Right lobe of liver (tissue), 6 donors: ENCODE data around the gene APCDD1. TPM values are rescaled to one million over a fixed set of nuclear protein-coding genes. Genes with fewer than 3 reads are reported as not detected.
A peak's percentile ranks its signal among the peaks of the same experiment; 100 is the strongest.

Experiments used
- ATAC-seq, 4 donors: fragments of 200-7000 bp; cut with Tn5 transposase; one replicate each; pipeline ENCODE4 v1.9.1; 2020; ENCODE audit warnings: mild to moderate bottlenecking in 4 of 4, moderate library complexity in 4 of 4
- DNase-seq, 3 donors: peaks; one replicate each; pipeline ENCODE4 v3.0.0-alpha.2; 2020
- H3K27ac ChIP-seq, 3 donors: fragments of 200-600 bp; one replicate each; pipeline ENCODE4 v1.8.0; 2022
- H3K27me3 ChIP-seq, 2 donors: fragments of 200-600 bp; one replicate each; pipeline ENCODE4 v1.8.0; 2022
- H3K36me3 ChIP-seq, 4 donors: fragments of 200-600 bp; sonication (generic) in 1 of 4; one replicate each; pipeline versions ENCODE4 v1.5.1 to v1.8.0; 2017 to 2022; ENCODE audit warnings: control low read depth in 1 of 4
- H3K4me1 ChIP-seq, 4 donors: fragments of 200-600 bp; sonication (generic) in 1 of 4; one replicate each; pipeline versions ENCODE4 v1.5.1 to v1.8.0; 2017 to 2022; ENCODE audit warnings: control low read depth in 1 of 4
- H3K4me3 ChIP-seq, 3 donors: fragments of 200-600 bp; one replicate each; pipeline ENCODE4 v1.8.0; 2022
- H3K9me3 ChIP-seq, 4 donors: fragments of 200-600 bp; sonication (generic) in 1 of 4; one replicate each; pipeline versions ENCODE4 v1.5.1 to v1.8.0; 2017 to 2022; ENCODE audit warnings: control low read depth in 1 of 4
- POLR2A ChIP-seq: fragments of 450-650 bp; IDR thresholded peaks from one replicate; pipeline ENCODE4 v1.6.1; 2017; ENCODE audit warnings: antibody characterized with exemption, mild to moderate bottlenecking
- WGBS: methylation state at CpG from one replicate; pipeline ENCODE4 v1.1.6; 2018; ENCODE audit warnings: low coverage, low lambda C conversion rate; ENCODE audit not compliant: insufficient coverage; ENCODE audit errors: missing lambda C conversion rate; 5-methylcytosine and 5-hydroxymethylcytosine counted together
- intact Hi-C, 2 donors: fragments of 100-400 bp; cut with DNase I; formaldehyde crosslinking; loops; one replicate each; pipeline versions ENCODE4 v1.11.2 to v1.14.1; 2022
- total RNA-seq, 6 experiments: library from RNA; depleted of rRNA in 2 of 6; stranded (reverse); fragments of >200 nt in 2 of 6; fragmentation: NEBNext Ultra II Directional in 3 of 6; extraction: Animal tissue kit (Norgen Biotek cat#: 25700) in 3 of 6; gene quantifications; one replicate each; pipeline versions ENCODE4 v1.1.0 to v1.2.4, GENCODE V29; 2016 to 2023
- TF ChIP-seq, protein P1 (sequence below), 4 donors: fragments of 200-600 bp in 3 of 4; fragments of 450-650 bp in 1 of 4; IDR thresholded peaks; one replicate each; pipeline versions ENCODE4 v1.5.1 to v1.8.0; 2016 to 2022; ENCODE audit warnings: antibody characterized with exemption in 4 of 4, mild to moderate bottlenecking in 2 of 4
- donor health status: DM: no; HTN: yes; CAD: no.
- donor health status: DM: no; HTN: no; CAD: no.
- donor health status: DM: no; HTN: no; CAD: no.
- donor health status: DM: no; HTN: yes; CAD: no.
- donor health status: DM: no; HTN: yes; CAD: no.

Gene APCDD1
- total RNA-seq, 6 experiments from 2014 or later: 0.42 to 2.7 (median 0.71) TPM

DNA sequence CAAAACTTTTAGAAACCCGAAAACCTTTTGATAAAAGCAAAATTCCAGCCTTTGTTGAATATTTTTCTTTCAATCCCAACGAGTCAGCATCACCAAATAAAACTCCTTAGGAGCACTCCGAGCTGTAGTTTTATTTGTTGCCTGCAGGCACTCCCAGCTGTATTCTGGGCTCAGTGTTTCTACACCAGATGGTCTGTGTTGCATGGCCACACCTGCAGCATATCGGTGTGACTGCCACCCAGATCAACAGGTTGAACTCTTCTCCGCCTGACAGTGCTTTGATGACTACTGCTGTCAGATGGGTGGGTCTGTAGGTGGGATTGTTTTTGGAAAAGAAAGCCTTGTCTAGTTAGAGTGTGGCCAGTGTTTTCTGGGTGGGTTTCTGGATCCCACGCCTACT, 32.7 kb downstream of the APCDD1 start:
- no peaks in the 10 kb centered on the region for H3K27me3 ChIP-seq
- no peaks in the 10 kb centered on the region for H3K36me3 ChIP-seq
- ATAC-seq (no peak), DNase-seq (no peak)
- no peak overlapping the region for H3K4me3 ChIP-seq
- no peaks in the 10 kb centered on the region for H3K9me3 ChIP-seq
- intact Hi-C loops: no loop called here
- no peak for TF ChIP-seq POLR2A
- no peak overlapping the region for H3K27ac ChIP-seq
- no peaks in the 10 kb centered on the region for H3K4me1 ChIP-seq
- 67% methylated on average over 5 of the region's 6 CpGs for WGBS

DNA sequence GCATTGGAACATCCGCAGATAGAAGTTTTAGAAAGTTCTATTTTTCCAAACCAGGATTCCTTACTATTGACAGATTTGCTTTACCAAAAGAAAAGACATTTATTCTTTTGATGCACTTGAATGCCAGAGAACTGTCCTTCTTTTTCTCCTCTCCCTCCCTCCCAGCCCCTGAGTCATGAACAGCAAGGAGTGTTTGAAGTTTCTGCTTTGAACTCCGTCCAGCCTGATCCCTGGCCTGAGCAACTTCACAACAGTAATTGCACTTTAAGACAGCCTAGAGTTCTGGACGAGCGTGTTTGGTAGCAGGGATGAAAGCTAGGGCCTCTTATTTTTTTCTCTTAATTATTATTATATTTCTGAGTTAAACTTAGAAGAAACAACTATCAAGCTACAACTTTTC, 33.6 kb downstream of the APCDD1 start:
- ATAC-seq: no peak
- Histone ChIP-seq H3K27me3 (no peaks in the 10 kb centered on the region), H3K36me3 (no peaks in the 10 kb centered on the region), H3K4me3 (no peak overlapping the region), H3K27ac (no peak overlapping the region), H3K9me3 (no peaks in the 10 kb centered on the region), H3K4me1 (no peaks in the 10 kb centered on the region)
- WGBS: 27% methylated on average over 3 of the region's 4 CpGs
- intact Hi-C loops: no loop called here
- TF ChIP-seq, protein P1, sequence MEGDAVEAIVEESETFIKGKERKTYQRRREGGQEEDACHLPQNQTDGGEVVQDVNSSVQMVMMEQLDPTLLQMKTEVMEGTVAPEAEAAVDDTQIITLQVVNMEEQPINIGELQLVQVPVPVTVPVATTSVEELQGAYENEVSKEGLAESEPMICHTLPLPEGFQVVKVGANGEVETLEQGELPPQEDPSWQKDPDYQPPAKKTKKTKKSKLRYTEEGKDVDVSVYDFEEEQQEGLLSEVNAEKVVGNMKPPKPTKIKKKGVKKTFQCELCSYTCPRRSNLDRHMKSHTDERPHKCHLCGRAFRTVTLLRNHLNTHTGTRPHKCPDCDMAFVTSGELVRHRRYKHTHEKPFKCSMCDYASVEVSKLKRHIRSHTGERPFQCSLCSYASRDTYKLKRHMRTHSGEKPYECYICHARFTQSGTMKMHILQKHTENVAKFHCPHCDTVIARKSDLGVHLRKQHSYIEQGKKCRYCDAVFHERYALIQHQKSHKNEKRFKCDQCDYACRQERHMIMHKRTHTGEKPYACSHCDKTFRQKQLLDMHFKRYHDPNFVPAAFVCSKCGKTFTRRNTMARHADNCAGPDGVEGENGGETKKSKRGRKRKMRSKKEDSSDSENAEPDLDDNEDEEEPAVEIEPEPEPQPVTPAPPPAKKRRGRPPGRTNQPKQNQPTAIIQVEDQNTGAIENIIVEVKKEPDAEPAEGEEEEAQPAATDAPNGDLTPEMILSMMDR (IDR thresholded peaks at IDR 0.05): no peak
- no peak for TF ChIP-seq POLR2A
- DNase-seq: no peak

DNA sequence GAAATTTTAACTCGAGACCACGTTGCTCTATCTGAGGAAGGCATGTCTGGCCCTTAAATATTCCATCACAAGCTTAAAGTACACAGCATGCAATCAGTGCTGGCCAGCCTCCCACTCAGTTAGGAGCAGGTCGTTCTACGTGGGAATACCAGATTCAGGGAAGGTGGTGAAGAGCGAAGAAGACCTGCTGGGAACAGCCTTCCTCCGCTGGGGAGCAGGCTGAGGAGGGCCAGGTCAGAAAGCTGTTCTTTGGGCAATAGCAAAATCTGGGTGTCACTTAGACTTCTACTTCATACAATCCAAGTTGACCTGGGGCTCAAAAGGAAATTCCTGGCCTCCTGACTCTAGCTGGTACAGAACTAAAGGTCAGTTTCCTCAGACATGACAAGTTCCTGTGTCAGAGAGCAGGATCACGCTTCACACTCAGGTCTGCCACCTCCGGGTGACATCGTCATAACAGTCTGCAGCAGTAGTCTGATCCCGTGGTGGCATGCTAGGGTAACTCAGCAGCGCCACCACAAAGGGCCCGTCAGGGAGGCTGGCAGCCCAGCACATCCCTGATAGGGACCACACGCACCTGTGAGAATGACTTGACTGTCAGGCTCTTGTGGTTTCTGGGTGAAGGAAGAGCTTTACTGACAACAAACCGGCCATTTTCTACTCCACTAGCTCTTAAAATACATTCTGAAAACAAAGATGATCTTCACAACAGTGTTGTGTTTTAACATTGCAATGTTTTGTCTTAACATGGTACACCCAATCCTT, 36.1 kb downstream of the APCDD1 start:
- Histone ChIP-seq H3K4me1 (no peaks in the 10 kb centered on the region), H3K27me3 (no peaks in the 10 kb centered on the region), H3K27ac (no peak overlapping the region), H3K36me3 (no peaks in the 10 kb centered on the region), H3K4me3 (no peak overlapping the region), H3K9me3 (no peaks in the 10 kb centered on the region)
- DNase-seq: no peak
- peak in 3 of 4 donors; percentile 30 to 47 (median 44) for ATAC-seq
- TF ChIP-seq, protein P1 (IDR thresholded peaks at IDR 0.05): no peak
- no peak for TF ChIP-seq POLR2A
- WGBS: 48% methylated on average over 10 of the region's 14 CpGs
- intact Hi-C loops: no loop called here

DNA sequence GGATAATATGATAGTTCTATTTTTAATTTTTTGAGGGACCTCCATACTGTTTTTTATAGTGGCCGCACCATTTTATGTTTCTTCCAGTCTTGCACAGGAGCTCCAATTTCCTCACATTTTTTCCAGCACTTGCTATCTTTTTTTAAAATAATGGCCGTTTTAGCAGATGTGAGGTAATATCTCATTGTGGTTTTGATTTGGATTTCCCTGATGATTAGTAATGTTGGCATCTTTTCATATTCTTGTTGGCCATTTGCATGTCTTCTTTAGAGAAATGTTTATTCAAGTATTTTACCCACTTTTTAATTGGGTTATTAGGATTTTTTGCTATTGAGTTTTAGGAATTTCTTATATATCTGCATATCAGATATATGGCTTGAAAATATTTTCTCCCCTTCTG, 41.5 kb downstream of the APCDD1 start:
- WGBS: 64% methylated on average over 2 of the region's 2 CpGs
- Histone ChIP-seq H3K36me3 (no peaks in the 10 kb centered on the region), H3K4me1 (no peaks in the 10 kb centered on the region), H3K27me3 (no peaks in the 10 kb centered on the region), H3K9me3 (no peaks in the 10 kb centered on the region), H3K27ac (no peak overlapping the region), H3K4me3 (no peak overlapping the region)
- no peak for DNase-seq
- intact Hi-C loops: no loop called here
- no peak for TF ChIP-seq POLR2A
- TF ChIP-seq, protein P1 (IDR thresholded peaks at IDR 0.05): no peak
- no peak for ATAC-seq

DNA sequence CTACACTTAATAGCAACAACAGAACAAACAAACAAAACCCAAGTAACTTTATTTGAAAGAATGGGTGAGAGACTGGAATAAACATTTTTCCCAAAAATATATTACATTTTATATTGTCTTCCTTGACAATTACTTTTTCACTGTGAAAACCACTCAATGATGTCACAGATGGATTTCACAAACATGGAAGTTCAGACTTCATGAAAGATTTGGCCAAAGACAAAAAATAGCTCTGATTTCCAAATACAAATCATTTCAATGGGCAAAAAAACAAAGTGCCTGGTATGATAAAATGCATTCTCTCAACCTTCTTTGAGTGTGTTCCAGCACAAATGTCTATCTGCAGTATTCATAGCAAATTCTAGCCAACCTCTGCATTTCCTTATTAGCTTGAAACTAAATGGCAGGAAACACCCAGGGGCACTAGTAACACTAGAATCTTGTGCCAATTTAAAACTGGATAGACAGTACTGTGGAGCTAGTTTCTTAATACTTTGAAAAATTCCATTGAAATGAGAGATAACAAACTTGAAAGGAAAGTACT, 42.8 kb downstream of the APCDD1 start:
- intact Hi-C loops: no loop called here
- Histone ChIP-seq H3K9me3 (no peaks in the 10 kb centered on the region), H3K36me3 (no peaks in the 10 kb centered on the region), H3K4me1 (no peaks in the 10 kb centered on the region), H3K27ac (no peak overlapping the region), H3K4me3 (no peak overlapping the region), H3K27me3 (no peaks in the 10 kb centered on the region)
- DNase-seq (no peak), ATAC-seq (no peak)
- TF ChIP-seq, protein P1 (IDR thresholded peaks at IDR 0.05): no peak
